Measurements from ENCODE around the gene CDR2.

CDR2 gene

DNA sequence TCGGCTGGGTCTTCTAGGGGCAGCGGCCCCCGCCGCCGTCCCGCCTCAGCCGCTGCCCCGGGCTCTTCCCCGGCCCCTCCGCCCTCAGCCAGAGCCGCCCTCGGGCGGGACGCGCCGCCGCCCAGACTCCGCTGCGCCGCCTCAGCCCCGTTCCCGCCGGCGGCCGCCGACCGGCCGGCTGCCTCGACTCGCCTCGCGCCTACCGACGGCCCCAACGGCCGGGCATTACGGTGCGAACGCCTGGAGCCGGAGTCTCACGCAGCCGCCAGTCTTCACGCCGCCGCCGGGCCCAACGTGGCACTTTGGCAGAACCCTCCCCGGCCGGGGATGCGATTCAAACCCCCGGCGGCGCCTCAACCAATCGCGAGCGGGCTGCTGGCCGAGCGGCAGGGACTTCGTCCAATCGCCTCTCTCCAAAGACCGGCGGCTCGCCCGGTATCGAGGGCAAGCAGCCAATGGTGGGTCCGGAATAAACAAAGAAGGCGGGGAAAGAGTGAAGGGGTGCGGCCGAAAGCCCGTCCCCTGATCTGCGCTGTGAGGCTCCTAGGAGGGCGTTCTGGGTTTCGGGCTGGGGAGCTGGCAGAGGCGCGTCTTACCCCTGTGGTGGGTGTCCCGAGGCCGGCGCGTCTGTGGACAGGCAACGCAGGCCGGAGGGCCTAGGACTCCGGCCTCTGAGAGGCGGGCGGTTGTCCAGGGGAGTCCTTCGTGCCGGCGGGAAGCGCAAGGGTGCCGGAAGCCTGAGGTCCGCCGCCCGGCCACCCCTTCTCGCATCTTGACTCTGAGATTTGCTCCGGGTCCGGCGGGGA is at the start of gene CDR2:
Gene CDR2, minus strand, starts transcription at position 309 of the 806 bp plus-strand sequence. CDS start 310 bp downstream, outside the sequence.
- TF ChIP-seq, protein P1, sequence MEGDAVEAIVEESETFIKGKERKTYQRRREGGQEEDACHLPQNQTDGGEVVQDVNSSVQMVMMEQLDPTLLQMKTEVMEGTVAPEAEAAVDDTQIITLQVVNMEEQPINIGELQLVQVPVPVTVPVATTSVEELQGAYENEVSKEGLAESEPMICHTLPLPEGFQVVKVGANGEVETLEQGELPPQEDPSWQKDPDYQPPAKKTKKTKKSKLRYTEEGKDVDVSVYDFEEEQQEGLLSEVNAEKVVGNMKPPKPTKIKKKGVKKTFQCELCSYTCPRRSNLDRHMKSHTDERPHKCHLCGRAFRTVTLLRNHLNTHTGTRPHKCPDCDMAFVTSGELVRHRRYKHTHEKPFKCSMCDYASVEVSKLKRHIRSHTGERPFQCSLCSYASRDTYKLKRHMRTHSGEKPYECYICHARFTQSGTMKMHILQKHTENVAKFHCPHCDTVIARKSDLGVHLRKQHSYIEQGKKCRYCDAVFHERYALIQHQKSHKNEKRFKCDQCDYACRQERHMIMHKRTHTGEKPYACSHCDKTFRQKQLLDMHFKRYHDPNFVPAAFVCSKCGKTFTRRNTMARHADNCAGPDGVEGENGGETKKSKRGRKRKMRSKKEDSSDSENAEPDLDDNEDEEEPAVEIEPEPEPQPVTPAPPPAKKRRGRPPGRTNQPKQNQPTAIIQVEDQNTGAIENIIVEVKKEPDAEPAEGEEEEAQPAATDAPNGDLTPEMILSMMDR (conservative IDR thresholded peaks at IDR 0.05; ENCODE audit: low read depth, low read length): no peak
- peak within 1 kb of the TSS; percentile 35 for H3K4me3 ChIP-seq (IDR thresholded peaks at IDR 0.05; ENCODE audit: insufficient read depth, low read depth, low read length)

DNA sequence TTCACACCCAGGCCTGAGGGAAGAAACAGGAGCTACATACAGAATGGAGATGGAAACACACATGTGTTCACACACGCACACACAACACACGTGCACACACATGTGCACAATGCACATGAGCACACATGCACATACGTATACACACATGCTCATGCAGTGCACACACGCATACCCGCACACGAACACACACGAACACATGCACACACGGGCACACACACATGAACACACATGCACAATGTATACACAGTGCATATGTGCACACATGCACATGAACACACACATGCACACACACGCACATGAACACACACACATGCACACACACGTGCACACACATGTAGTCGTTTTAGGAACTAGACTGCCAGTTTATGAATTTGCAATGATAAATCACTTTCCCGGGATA is 49.3 kb upstream of the CDR2 start:
- Histone ChIP-seq H3K79me2 (ENCODE audit: insufficient read depth, low read depth) (no peaks in the 10 kb centered on the region), H3K4me3 (IDR thresholded peaks at IDR 0.05; ENCODE audit: insufficient read depth, low read depth, low read length) (no peak overlapping the region), H3K4me1 (ENCODE audit: low read depth, poor library complexity, severe bottlenecking) (no peaks in the 10 kb centered on the region), H3K27ac (no peak overlapping the region), H4K20me1 (ENCODE audit: insufficient read depth) (no peaks in the 10 kb centered on the region), H3K9ac (no peak overlapping the region), H2AFZ (ENCODE audit: low read depth) (no peak overlapping the region), H3K27me3 (ENCODE audit: insufficient read depth, low read depth) (no peaks in the 10 kb centered on the region), H3K4me2 (no peak overlapping the region), H3K36me3 (ENCODE audit: insufficient read depth) (no peaks in the 10 kb centered on the region)
- TF ChIP-seq, protein P1 (conservative IDR thresholded peaks at IDR 0.05; ENCODE audit: low read depth, low read length): no peak

More for the DNA sequence above, at the start of gene CDR2:
- Histone ChIP-seq H3K27me3 (ENCODE audit: insufficient read depth, low read depth) (no peaks in the 10 kb centered on the region), H3K36me3 (ENCODE audit: insufficient read depth) (no peaks in the 10 kb centered on the region), H3K9ac (peak within 1 kb of the TSS; percentile 73), H3K79me2 (ENCODE audit: insufficient read depth, low read depth) (peaks cover 45% of the 10 kb centered on the region), H3K4me2 (peak within 1 kb of the TSS; percentile 81), H4K20me1 (ENCODE audit: insufficient read depth) (peaks cover 3% of the 10 kb centered on the region), H2AFZ (ENCODE audit: low read depth) (peak within 1 kb of the TSS; percentile 74), H3K27ac (peak within 1 kb of the TSS; percentile 63), H3K4me1 (ENCODE audit: low read depth, poor library complexity, severe bottlenecking) (peaks cover 40% of the 10 kb centered on the region)

DNA sequence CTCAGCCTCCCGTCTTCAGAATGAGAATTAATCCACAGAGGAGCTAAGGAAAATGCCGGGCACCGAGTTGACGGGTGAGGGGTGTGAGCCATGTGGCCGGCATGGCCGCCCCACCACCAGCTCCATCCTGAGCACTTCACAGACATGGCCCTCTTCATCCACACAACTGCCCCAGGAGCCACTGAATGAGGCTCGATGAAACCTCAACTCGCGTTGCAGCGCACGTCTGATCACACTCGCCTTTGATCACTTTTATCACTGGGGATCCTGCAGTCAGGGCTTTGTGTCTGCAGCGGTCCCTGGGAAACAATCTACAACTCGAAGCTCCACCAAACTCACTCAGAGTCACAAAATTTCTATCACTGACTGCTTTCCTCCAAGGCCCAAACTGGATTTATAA is 46.7 kb upstream of the CDR2 start:
- Histone ChIP-seq H3K79me2 (ENCODE audit: insufficient read depth, low read depth) (no peaks in the 10 kb centered on the region), H3K27ac (no peak overlapping the region), H2AFZ (ENCODE audit: low read depth) (no peak overlapping the region), H4K20me1 (ENCODE audit: insufficient read depth) (no peaks in the 10 kb centered on the region), H3K36me3 (ENCODE audit: insufficient read depth) (no peaks in the 10 kb centered on the region), H3K27me3 (ENCODE audit: insufficient read depth, low read depth) (no peaks in the 10 kb centered on the region), H3K9ac (no peak overlapping the region), H3K4me1 (ENCODE audit: low read depth, poor library complexity, severe bottlenecking) (no peaks in the 10 kb centered on the region), H3K4me3 (IDR thresholded peaks at IDR 0.05; ENCODE audit: insufficient read depth, low read depth, low read length) (no peak overlapping the region), H3K4me2 (no peak overlapping the region)
- TF ChIP-seq, protein P1 (conservative IDR thresholded peaks at IDR 0.05; ENCODE audit: low read depth, low read length): no peak

DNA sequence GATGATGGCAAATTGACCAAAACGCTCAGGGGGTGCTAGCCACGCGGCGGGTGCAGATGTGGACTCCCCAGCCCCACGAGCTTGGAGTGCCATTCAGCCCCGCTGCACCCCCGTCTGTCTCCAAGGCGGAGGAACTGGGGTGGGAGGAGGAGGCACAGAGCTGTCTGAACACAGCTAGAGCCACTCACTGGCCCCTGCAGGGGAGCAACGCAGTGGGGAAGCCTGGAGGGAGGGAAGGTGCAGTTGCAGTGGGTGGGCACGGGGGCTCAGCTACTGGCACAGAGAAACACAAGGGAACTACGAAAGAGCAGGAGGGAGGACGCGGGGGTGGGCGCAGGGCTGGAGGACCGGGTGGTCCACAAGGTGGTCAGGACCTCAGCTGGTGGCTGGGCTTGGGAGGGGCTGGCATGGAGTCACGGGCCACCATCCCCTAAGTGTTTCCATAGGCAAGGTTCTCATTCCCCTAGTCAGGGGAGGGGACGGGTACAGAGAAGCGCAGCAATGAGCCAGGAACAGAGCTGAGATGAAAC is 46.3 kb upstream of the CDR2 start:
- Histone ChIP-seq H2AFZ (ENCODE audit: low read depth) (no peak overlapping the region), H3K9ac (no peak overlapping the region), H3K4me3 (IDR thresholded peaks at IDR 0.05; ENCODE audit: insufficient read depth, low read depth, low read length) (no peak overlapping the region), H3K4me2 (no peak overlapping the region), H3K4me1 (ENCODE audit: low read depth, poor library complexity, severe bottlenecking) (no peaks in the 10 kb centered on the region), H3K36me3 (ENCODE audit: insufficient read depth) (no peaks in the 10 kb centered on the region), H4K20me1 (ENCODE audit: insufficient read depth) (no peaks in the 10 kb centered on the region), H3K79me2 (ENCODE audit: insufficient read depth, low read depth) (no peaks in the 10 kb centered on the region), H3K27ac (no peak overlapping the region), H3K27me3 (ENCODE audit: insufficient read depth, low read depth) (no peaks in the 10 kb centered on the region)
- TF ChIP-seq, protein P1 (conservative IDR thresholded peaks at IDR 0.05; ENCODE audit: low read depth, low read length): no peak

Data from KMS-11 (cell line).